Placental epithelial cell (primary cell): ENCODE measurements around the gene ETDC. TPM values are rescaled to one million over a fixed set of nuclear protein-coding genes. Genes with fewer than 3 reads are reported as not detected.

Source experiments
- total RNA-seq: library from RNA; depleted of rRNA; stranded (reverse); fragments of >200 nt; gene quantifications from 2 replicates; pipeline ENCODE4 v1.2.3, GENCODE V29; 2012

Gene ETDC
- total RNA-seq: not detected in 2 replicates

DNA sequence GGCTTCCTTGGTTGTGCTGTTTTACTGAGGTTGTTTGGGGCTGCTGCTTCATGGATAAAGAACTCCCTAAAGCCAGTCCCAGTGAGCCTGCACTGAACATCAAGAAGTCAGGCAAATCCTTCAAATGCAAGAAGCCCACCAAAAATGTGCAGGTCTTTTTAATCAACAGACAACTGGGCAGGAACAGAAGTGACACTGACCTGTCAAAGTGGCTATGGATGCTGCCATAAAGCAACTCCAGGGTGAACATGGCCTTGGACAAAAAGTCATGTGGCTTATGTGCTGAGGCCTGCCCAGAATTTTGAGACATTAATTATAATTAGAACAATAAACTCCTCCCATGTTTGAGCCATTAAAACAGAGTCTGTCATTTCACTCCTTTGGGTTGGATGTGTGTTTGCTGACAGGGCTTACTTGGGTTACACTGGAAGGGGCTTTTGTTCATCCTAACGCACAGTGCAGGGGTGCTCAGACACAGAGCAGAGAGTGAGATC is at the start of gene ETDC:
Gene ETDC, plus strand, starts transcription at position 51 of the 494 bp plus-strand sequence. Its CDS starts 0 bp downstream, at position 51.

Other genes starting within 250 kb of the ETDC start
- gene SMIM10L2B, start 210.8 kb upstream of the ETDC start, total RNA-seq: 1.3 and 2.7 TPM in 2 replicates
- not detected in 2 replicates for gene ETDB, start 189.0 kb upstream of the ETDC start, total RNA-seq
- not detected in 2 replicates for gene CT55, start 138.1 kb upstream of the ETDC start, total RNA-seq
- not detected in 2 replicates for gene ETDA, start 57.4 kb upstream of the ETDC start, total RNA-seq
- 6.3 and 9.0 TPM in 2 replicates for gene ZNF75D, start 34.6 kb downstream of the ETDC start, total RNA-seq
- 8.2 and 13.7 TPM in 2 replicates for gene ZNF449, start 35.3 kb downstream of the ETDC start, total RNA-seq
- under 0.01 and 0.39 TPM in 2 replicates for gene SMIM10L2A, start 112.5 kb downstream of the ETDC start, total RNA-seq
- gene INTS6L, start 211.2 kb downstream of the ETDC start, total RNA-seq: 4.1 and 9.0 TPM in 2 replicates